GM21360 (cell line): Measurements from ENCODE around the gene OR6S1.
"Not testable (repeated sequence)": the region's sequence is repeated elsewhere in the genome, so short reads cannot be mapped to it uniquely, and the experiment has no call there.

ENCODE experiments used
- ATAC-seq: cut with Tn5 transposase; IDR thresholded peaks from one replicate; pipeline ENCODE4 v1.9.1; 2021; ENCODE audit warnings: mild to moderate bottlenecking, moderate library complexity; ENCODE audit not compliant: unreplicated experiment

OR6S1 gene

GRCh38 chr14:20631880-20632389, 9.6 kb downstream of the OR6S1 start:
- ATAC-seq, result no peak

GRCh38 chr14:20631023-20631879, 10.2 kb downstream of the OR6S1 start:
- ATAC-seq, result no peak

- no peak for ATAC-seq
Measured at GRCh38 chr14:20630340-20631022, 11.0 kb downstream of the OR6S1 start.

DNA sequence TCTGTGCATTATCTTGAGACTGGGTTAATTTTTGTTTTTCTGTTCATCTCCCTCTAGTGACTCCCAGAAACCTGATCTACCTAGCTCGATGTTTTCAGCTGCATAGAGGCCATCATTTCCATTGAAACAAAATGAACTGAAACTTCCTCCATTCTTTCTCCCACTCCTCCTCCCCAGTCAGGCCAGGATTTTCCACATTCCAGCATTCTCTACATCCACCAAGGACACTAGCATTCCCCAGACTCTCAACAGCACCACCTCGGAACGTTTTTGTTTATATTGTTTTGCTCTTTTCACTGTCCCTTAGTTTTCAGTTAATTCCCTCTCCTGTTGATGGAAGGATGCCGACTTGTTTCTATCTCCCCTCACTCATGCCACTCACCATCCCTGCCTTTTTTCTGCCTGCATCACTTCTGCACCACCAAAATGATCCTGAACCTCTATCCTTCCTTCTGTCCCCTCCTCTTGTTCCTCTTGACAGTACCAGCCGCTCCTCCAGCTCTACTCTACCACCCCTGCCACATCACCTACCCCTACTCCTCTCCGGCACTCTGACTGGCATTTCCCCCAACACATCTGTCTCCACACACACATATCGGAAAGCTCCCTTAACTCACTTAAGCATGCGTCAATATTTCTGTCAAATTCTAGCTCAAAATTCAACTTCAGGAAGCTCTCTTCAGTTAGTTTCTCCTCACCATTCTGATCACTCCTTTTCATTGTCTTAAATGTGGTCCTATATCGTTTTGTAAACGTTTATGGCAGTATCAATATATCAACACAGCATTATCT, 13.2 kb downstream of the OR6S1 start:
- no peak for ATAC-seq

DNA sequence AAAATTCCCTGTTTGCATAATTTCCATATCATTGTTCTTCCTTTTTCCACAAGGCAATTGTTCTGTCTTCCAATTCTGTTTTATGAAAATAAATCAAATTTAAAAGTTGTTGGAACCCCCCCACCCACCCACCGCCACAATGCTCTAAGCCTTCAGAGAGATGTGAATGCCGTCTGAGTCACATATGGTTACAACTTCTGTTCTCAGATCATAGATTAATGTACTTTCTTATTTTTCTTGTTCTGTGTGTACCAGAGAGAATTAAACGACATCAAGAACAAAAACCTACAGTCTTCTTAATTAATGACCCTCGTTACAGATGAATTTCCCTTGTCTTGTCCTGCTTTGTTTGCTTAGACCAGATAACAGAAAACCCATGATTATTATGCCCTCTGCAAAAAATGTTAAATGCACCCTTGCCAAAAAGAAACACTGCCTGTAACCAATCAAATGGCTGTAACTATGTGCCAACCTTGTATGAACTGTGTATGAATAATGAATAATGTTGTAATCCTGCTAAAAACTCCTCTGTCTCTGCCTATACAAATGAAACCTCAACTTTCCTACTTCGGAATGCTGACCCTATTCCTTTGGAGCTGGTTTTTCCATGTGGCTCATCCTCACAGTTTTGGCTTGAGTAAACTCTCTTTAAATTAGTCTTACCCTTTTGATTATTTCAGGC, 14.0 kb downstream of the OR6S1 start:
- ATAC-seq, result no peak

- no peak for ATAC-seq
Measured at GRCh38 chr14:20626274-20626673, 15.2 kb downstream of the OR6S1 start.

DNA sequence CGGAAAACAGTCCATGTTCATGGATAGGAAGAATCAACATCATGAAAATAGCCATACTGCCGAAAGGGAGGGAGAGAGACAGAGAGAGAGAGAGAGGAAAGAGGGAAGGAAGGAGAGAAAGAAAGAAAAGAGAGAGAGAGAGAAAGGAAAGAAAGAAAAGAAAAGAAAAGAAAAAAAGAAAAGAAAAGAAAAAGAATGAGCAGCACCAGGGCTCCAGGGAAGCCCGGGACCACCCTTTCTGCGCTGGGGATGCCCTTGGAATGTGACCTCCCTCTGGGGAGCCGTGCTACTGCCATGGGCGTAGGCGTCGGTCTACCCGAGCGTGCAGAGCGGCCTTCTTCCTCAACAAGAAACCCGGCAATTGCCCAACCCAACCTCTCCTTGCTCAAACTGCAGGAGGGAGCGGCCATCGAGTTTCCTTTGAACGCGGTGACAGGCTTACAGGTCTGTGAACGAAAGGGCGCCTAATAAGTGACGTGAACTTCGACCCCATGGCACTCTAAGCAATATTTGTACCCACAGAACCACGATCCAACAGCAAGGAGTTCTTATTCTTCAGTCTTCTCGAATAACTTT, 16.9 kb downstream of the OR6S1 start:
- peak; percentile 49 for ATAC-seq

DNA sequence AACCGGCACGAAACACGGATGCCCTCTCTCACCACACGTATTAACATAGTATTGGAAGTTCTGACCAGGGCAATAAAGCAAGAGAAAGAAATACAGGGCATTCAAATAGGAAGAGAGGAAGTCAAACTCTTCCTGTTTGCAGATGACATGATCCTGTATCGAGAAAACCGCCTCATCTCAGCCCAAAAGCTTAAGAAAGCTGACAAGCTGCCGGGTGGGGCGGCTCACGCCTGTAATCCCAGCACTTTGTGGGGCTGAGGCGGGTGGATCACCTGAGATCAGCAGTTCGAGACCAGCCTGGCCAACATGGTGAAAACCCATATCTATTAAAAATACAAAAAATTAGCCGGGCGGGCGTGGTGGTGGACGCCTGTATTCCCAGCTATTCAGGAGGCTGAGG, 17.7 kb downstream of the OR6S1 start:
- no peak for ATAC-seq

- no peak for ATAC-seq
Measured at GRCh38 chr14:20622816-20623291, 18.6 kb downstream of the OR6S1 start.

DNA sequence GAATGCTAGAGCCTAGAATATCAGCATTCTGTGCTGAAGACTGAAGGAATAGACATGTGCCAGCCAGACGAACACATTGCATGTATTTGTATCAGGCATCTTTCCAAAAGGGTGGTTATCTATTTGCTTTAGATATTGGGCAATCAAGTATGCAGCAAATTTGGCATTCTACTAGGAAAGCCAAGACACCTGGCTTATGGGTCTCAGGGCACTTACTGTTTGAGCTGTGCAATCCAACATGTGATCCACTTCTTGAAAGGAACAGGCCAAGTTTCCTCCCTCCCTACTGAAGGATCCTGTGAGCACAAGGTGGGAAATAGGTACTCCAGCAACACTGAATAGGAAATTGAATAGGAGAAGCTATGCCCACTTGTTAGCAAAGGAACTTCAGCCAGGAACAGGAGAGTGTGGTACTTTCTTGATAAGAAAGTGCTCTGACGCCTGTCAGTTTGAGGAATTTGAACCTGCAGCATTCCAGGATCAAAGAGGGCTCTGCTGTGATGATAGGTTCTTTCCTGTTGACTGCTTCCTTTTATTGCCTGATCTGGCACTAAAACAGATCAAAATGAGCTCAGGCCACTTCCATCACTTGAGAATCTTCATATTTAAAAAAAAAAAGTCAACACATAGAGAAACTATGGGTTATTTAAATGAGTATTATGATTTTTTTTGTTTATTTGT, 20.6 kb downstream of the OR6S1 start:
- ATAC-seq, result no peak

- not testable (repeated sequence) for ATAC-seq
Measured at GRCh38 chr14:20619688-20620087, 21.8 kb downstream of the OR6S1 start.

- no peak for ATAC-seq
Measured at GRCh38 chr14:20618271-20618749, 23.2 kb downstream of the OR6S1 start.

- no peak for ATAC-seq
Measured at GRCh38 chr14:20617138-20618003, 24.1 kb downstream of the OR6S1 start.

DNA sequence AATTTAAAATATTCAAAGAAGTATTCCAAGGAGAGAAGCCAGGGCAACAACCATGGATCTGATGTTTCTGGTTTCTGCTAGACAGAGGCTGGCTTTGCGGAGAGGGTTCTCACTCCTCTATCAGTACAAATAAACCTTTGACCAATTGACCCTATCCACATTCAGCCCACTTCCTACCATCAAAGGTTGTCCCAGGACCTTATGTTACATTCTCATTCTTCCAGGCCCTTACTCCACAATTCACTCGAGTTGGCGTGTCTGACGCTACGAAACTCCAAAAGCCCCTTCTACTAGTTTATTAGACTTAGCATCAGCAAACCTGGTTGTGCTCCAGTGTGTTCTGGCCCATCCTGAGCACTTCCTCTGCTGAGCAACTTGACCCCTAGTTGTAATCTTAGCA, 25.5 kb downstream of the OR6S1 start:
- no peak for ATAC-seq

DNA sequence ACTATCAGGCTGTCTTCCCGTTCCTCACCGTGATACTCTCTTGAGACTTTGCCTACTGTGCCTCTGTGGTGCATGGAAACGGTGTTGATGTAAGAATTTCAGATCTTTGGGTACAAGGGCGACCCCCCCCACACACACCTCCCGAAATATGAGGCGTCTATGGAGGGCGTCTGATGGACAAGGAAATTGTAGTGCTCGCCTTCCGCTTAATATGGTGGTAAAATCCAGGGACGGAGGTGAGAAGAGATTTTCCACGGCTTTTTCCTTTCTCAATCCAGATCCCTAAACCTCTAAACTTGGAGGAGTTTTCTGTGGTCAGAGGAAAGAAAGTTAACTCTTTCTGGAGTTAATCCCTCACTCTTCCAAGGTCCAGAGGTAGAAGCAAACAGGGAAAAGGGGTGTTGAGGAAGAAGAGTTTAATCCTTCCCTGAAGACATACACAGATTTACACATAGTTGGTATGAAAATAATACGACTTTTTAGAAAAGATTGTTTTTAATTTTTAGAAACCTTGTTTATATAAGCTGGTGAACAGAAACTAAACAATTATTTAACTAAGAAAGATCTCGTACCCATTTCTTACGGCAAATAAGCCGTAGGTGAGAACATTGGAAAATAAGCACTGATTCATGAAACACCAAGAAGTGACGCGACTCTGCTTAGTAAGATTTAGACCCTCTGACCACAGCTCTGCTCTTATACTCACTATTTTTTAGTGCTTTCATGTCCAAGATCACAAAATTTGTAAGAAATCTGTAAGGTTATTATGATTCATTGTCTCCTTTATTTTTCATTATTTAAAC, 27.3 kb downstream of the OR6S1 start:
- ATAC-seq, result peak; percentile 1

DNA sequence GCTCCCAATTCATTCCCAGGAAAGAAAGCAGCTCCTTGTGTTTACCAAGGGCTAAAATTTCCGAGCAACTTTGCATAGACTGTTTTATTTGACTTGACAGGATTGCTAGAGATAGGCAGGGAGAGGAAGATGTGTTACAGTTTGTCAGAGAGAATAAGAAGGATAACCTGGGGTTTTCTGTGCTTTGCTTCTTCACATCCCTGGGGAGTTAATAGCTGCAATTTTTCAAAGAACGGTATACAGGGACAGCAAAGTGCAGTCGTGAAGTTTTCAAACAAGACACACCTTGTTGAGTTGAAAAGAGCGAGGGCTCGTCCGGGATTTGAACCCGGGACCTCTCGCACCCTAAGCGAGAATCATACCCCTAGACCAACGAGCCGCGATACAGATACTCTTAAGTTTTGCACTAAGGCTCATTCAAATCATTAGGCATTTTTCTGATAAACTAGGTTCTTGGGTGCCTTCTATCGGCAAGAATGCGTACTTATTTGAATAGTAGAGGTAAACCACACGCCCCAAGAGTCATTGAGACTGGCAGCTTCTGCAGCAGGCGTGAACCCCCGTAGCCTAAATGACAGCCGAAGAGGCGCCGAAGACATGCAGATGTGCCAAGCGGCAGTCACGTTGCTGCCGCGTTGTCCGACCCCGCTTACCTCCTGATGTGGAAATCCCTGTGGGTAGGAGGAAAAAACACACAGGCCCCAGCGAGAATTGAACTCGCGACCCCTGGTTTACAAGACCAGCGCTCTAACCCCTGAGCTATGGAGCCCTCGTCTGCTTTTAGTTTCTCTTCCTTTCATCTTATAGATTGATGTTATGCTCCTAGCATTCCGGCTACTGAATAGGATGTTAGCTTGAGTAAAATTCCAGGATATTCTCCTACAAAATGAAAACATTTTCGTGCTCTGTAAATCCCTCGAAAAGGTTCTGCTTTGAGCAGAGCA, 28.1 kb downstream of the OR6S1 start:
- ATAC-seq, result peak; percentile 73

DNA sequence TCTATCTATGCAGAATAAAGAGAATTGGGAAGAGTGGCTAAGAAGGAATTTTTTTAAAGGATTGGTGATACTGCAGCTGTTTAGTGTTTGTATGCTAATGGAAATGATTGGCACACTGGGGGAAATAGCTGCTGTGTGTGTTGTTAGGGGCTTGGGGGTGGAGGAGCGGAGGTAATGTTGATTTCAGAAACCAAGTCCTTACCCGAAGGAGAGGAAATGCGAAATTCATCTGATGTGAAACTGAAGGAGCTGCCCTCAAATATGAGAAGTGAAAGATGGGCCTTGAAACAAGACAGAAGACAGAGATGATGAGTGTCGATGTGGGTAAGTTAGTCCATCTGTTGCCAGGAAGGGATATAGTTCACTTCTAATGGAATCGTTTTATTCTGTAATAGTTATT, 29.1 kb downstream of the OR6S1 start:
- ATAC-seq, result no peak
